Adrenal gland (tissue), 12 donors: ENCODE data around the gene EIF2A. TPM values are rescaled to one million over a fixed set of nuclear protein-coding genes. Genes with fewer than 3 reads are reported as not detected.

ENCODE experiments used
- DNase-seq, 7 donors: peaks; one replicate each; pipeline ENCODE4 v3.0.0-alpha.2; 2019 to 2020
- H3K27ac ChIP-seq, 5 donors: fragments of 200-600 bp; sonication (generic) in 4 of 5; 1 replicate in 3 of 5; 2 replicates in 2 of 5; pipeline versions ENCODE4 v1.5.1 to v1.8.0; 2016 to 2020; ENCODE audit warnings: mild to moderate bottlenecking in 1 of 5
- H3K27me3 ChIP-seq: fragments of 200-600 bp; 2 replicates; pipeline ENCODE4 v1.8.0; 2021
- H3K36me3 ChIP-seq, 2 donors: fragments of 200-600 bp; replicated peaks in 1 of 2; 1 replicate in 1 of 2; 2 replicates in 1 of 2; pipeline versions ENCODE4 v1.5.1 to v1.8.0; 2018 to 2022
- H3K4me1 ChIP-seq, 2 donors: fragments of 200-600 bp; replicated peaks in 1 of 2; 1 replicate in 1 of 2; 2 replicates in 1 of 2; pipeline versions ENCODE4 v1.5.1 to v1.8.0; 2018 to 2021
- H3K4me3 ChIP-seq, 4 donors: fragments of 200-600 bp; sonication (generic) in 3 of 4; one replicate each; pipeline ENCODE4 v1.5.1; 2016 to 2018
- H3K9me3 ChIP-seq, 3 donors: fragments of 200-600 bp; sonication (generic) in 1 of 3; replicated peaks in 1 of 3; 1 replicate in 2 of 3; 2 replicates in 1 of 3; pipeline versions ENCODE4 v1.5.1 to v1.8.0; 2016 to 2021
- POLR2A ChIP-seq, 2 donors: fragments of 450-650 bp; IDR thresholded peaks; one replicate each; pipeline ENCODE4 v1.6.1; 2017; ENCODE audit warnings: antibody characterized with exemption in 2 of 2, mild to moderate bottlenecking in 2 of 2, moderate library complexity in 1 of 2
- WGBS, 4 donors: extraction: QIAGEN DNeasy Blood & Tissue Kit in 2 of 4; methylation state at CpG; one replicate each; pipeline versions ENCODE4 v1.1.5 to v1.1.7; 2013 to 2017; 5-methylcytosine and 5-hydroxymethylcytosine counted together
- intact Hi-C, 2 donors: fragments of 100-400 bp; cut with DNase I; formaldehyde crosslinking; loops; one replicate each; pipeline versions ENCODE4 v1.14.1 to v1.15.0; 2022 to 2023
- polyA plus RNA-seq, 3 donors: library from polyadenylated mRNA; stranded (reverse); fragments of 200-250 nt in 2 of 3; fragments of 350-450 nt in 1 of 3; fragmentation: Illumina TruSeq in 1 of 3; extraction: RNeasy Lipid Tissue Mini Kit (QIAGEN cat#74804) in 1 of 3; gene quantifications; one replicate each; pipeline ENCODE4 v1.2.3, GENCODE V29; 2013 to 2014
- total RNA-seq, 9 donors: library from RNA; depleted of rRNA in 4 of 9; stranded (reverse); fragments of >200 nt in 4 of 9; fragments of 120-200 nt in 1 of 9; fragmentation: NEBNext Ultra II Directional in 1 of 9; extraction: Animal tissue kit (Norgen Biotek cat#: 25700) in 1 of 9; gene quantifications; one replicate each; pipeline versions ENCODE4 v1.1.0 to v1.2.4, GENCODE V29; 2013 to 2023
- TF ChIP-seq, protein P1 (sequence below), 6 experiments: fragments of 450-650 bp in 4 of 6; fragments of 200-600 bp in 2 of 6; sonication (generic) in 1 of 6; IDR thresholded peaks; 1 replicate in 5 of 6; 2 replicates in 1 of 6; pipeline versions ENCODE4 v1.5.1 to v1.8.0; 2016 to 2021; ENCODE audit warnings: antibody characterized with exemption in 6 of 6, mild to moderate bottlenecking in 2 of 6, moderate library complexity in 1 of 6
- donor health status: healthy with polysubstance abuse.
- donor health status: Bipolar disorder and iron deficiency.
- donor health status: DM: yes; HTN: yes; CAD: no.
- donor health status: DM: no; HTN: no; CAD: no.
- donor health status: DM: no; HTN: no; CAD: no.
- donor health status: DM: yes; HTN: yes; CAD: no.

Gene EIF2A
- total and polyA plus RNA-seq, 12 donors: 62.3 to 178 (median 74.8) TPM

DNA sequence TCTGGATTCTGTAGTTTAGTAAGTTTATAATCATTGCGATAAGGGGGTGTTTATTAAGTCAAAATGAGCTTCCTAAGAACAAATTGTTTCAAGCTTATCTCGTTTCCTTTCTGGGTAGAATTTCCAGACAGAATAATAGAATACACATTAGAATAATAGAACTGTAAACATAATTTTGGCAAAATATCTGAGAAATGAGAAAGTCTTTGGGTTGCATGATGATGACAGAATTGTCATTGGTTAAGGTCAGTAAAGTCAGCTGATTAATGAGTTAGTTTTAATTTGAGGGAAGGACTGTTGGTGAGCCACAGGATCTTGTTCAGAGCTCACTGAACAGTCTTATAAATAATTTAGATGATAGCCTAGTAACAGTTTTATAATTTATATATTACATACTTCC, 10.2 kb downstream of the EIF2A start:
- TF ChIP-seq, protein P1, sequence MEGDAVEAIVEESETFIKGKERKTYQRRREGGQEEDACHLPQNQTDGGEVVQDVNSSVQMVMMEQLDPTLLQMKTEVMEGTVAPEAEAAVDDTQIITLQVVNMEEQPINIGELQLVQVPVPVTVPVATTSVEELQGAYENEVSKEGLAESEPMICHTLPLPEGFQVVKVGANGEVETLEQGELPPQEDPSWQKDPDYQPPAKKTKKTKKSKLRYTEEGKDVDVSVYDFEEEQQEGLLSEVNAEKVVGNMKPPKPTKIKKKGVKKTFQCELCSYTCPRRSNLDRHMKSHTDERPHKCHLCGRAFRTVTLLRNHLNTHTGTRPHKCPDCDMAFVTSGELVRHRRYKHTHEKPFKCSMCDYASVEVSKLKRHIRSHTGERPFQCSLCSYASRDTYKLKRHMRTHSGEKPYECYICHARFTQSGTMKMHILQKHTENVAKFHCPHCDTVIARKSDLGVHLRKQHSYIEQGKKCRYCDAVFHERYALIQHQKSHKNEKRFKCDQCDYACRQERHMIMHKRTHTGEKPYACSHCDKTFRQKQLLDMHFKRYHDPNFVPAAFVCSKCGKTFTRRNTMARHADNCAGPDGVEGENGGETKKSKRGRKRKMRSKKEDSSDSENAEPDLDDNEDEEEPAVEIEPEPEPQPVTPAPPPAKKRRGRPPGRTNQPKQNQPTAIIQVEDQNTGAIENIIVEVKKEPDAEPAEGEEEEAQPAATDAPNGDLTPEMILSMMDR (IDR thresholded peaks at IDR 0.05): no peak
- no peak for TF ChIP-seq POLR2A (IDR thresholded peaks at IDR 0.05)
- no peak overlapping the region for H3K4me3 ChIP-seq
- intact Hi-C loops: no loop called here
- peaks cover 0 to 24% of the 10 kb centered on the region in 2 donors for H3K36me3 ChIP-seq
- H3K27me3 ChIP-seq: no peaks in the 10 kb centered on the region
- 50 to 59% (median 54%) methylated on average over 2 of the region's 2 CpGs for WGBS, 4 donors
- DNase-seq: no peak
- no peaks in the 10 kb centered on the region for H3K9me3 ChIP-seq
- H3K4me1 ChIP-seq: peaks cover 0 to 13% of the 10 kb centered on the region in 2 donors
- no peak overlapping the region for H3K27ac ChIP-seq

DNA sequence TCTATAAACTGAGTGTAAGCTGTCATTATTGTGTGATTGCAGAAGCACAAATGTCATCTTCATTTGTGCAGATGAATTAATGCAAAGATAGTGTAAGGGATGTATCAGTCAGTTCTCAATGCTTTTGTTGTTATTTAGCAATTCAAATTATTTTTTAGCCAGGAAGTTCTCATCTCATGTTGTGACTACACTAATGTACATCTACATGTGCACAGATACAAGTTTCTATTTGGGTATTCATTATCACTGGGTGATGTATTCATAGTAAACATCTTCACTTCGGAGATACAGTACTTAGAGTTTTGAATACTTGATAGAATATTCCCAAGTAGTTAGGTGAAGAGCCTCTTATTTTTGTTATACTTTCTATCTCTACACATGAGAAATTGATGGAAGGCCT, 11.1 kb downstream of the EIF2A start:
- intact Hi-C loops: no loop called here
- no peaks in the 10 kb centered on the region for H3K27me3 ChIP-seq
- 85 to 97% (median 90%) methylated on average over 1 of the region's 1 CpG for WGBS, 4 donors
- no peak overlapping the region for H3K27ac ChIP-seq
- no peak overlapping the region for H3K4me3 ChIP-seq
- no peaks in the 10 kb centered on the region for H3K9me3 ChIP-seq
- peaks cover 0 to 23% of the 10 kb centered on the region in 2 donors for H3K36me3 ChIP-seq
- DNase-seq: no peak
- H3K4me1 ChIP-seq: peaks cover 0 to 13% of the 10 kb centered on the region in 2 donors
- TF ChIP-seq POLR2A (IDR thresholded peaks at IDR 0.05): no peak
- TF ChIP-seq, protein P1 (IDR thresholded peaks at IDR 0.05): no peak

DNA sequence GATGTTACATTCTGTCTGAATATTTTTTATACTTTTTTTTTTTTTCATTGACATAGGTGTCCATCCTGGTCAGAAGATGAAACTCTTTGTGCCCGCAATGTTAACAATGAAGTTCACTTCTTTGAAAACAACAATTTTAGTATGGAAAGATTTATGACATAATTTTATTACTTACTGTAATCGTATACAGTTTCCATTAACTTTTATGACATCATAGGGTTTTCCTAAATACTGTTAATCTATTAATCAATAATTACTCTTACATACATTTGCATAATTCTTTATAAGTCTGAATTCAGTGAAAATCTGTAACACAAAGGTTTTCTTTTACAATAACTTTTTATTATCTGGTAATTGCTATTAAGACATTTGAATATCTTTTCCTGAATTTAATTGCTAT, 17.7 kb downstream of the EIF2A start:
- no peak for DNase-seq
- no peaks in the 10 kb centered on the region for H3K4me1 ChIP-seq
- H3K27me3 ChIP-seq: no peaks in the 10 kb centered on the region
- TF ChIP-seq, protein P1 (IDR thresholded peaks at IDR 0.05): no peak
- TF ChIP-seq POLR2A (IDR thresholded peaks at IDR 0.05): no peak
- H3K9me3 ChIP-seq: no peaks in the 10 kb centered on the region
- WGBS, 4 donors: 74 to 98% (median 82%) methylated on average over 2 of the region's 2 CpGs
- intact Hi-C loops: no loop called here
- peaks cover 0 to 61% of the 10 kb centered on the region in 2 donors for H3K36me3 ChIP-seq
- H3K27ac ChIP-seq: no peak overlapping the region
- no peak overlapping the region for H3K4me3 ChIP-seq

DNA sequence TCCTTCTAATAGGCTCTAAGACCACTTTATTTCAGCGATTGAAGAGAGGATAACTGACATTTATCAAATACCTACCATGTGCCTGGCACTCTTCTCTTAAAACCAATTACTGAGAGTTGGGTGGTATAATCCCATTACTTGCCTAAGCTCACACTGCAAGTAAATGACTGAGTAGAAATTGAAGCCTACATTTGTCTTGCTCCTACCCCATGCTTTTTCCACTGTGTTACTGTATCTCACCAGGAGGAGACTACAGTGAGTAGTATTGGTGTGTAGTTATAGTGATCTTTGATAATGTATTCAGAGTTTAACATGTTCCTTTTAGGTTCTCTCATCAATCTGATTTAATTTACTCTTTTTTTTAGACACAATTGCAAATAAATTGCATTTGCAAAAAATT, 20.7 kb downstream of the EIF2A start:
- TF ChIP-seq POLR2A (IDR thresholded peaks at IDR 0.05): no peak
- TF ChIP-seq, protein P1 (IDR thresholded peaks at IDR 0.05): no peak
- H3K4me3 ChIP-seq: no peak overlapping the region
- H3K36me3 ChIP-seq: peaks cover 0 to 72% of the 10 kb centered on the region in 2 donors
- H3K9me3 ChIP-seq: no peaks in the 10 kb centered on the region
- H3K27me3 ChIP-seq: no peaks in the 10 kb centered on the region
- WGBS, 4 donors: 88 to 95% (median 94%) methylated on average over 1 of the region's 1 CpG
- no peak overlapping the region for H3K27ac ChIP-seq
- no peaks in the 10 kb centered on the region for H3K4me1 ChIP-seq
- intact Hi-C loops: no loop called here
- no peak for DNase-seq
